MCF 10A (cell line): ENCODE results near the gene AFP. TPM values are rescaled to one million over a fixed set of nuclear protein-coding genes. Genes with fewer than 3 reads are reported as not detected.
A peak's percentile ranks its signal among the peaks of the same experiment; 100 is the strongest.

ENCODE experiments used
- BruUV-seq: library from RNA; stranded (reverse); fragments of 400-500 nt; replicated peaks from 2 replicates; lab custom pipeline; 2021; lab: Mats Ljungman, UMichigan
- CTCF ChIA-PET: fragments of 300-600 bp; sonication (Branson Sonifier 250); formaldehyde crosslinking; extraction: SDS; loops from one replicate; lab custom pipeline; 2021; ENCODE audit warnings: antibody characterized with exemption, inconsistent platforms; lab: Yijun Ruan, JAX
- POLR2A ChIA-PET: fragments of 300-600, 350-650 bp; sonication (Branson Sonifier 250); formaldehyde crosslinking; extraction: SDS; loops from one replicate; lab custom pipeline; 2020; ENCODE audit warnings: antibody characterized with exemption, inconsistent platforms; lab: Yijun Ruan, JAX
- DNase-seq: peaks from one replicate; pipeline ENCODE4 v3.0.0-alpha.2; 2018; ENCODE audit not compliant: unreplicated experiment
- H3K27ac Mint-ChIP-seq: one replicate; pipeline ENCODE4 v1.8.0; 2022; ENCODE audit warnings: mild to moderate bottlenecking, low read depth, mixed read lengths; ENCODE audit not compliant: unreplicated experiment
- H3K27me3 Mint-ChIP-seq: one replicate; pipeline ENCODE4 v1.8.0; 2022; ENCODE audit warnings: mixed read lengths; ENCODE audit not compliant: insufficient read depth, unreplicated experiment
- H3K36me3 Mint-ChIP-seq: one replicate; pipeline ENCODE4 v1.8.0; 2022; ENCODE audit warnings: mild to moderate bottlenecking, moderate library complexity, mixed read lengths; ENCODE audit not compliant: insufficient read depth, unreplicated experiment
- H3K4me1 Mint-ChIP-seq: one replicate; pipeline ENCODE4 v1.8.0; 2022; ENCODE audit warnings: mixed read lengths; ENCODE audit not compliant: insufficient read depth, unreplicated experiment
- H3K4me3 Mint-ChIP-seq: one replicate; pipeline ENCODE4 v1.8.0; 2022; ENCODE audit warnings: mild to moderate bottlenecking, moderate library complexity, mixed read lengths; ENCODE audit not compliant: unreplicated experiment
- H3K9me3 Mint-ChIP-seq: one replicate; pipeline ENCODE4 v1.8.0; 2022; ENCODE audit warnings: mixed read lengths; ENCODE audit not compliant: unreplicated experiment
- CTCF ChIP-seq: fragments of 200-600 bp; IDR thresholded peaks from one replicate; pipeline ENCODE4 v1.8.0; 2022; ENCODE audit warnings: antibody characterized with exemption, mild to moderate bottlenecking; ENCODE audit not compliant: unreplicated experiment
- intact Hi-C: fragments of 100-400 bp; cut with micrococcal nuclease; formaldehyde crosslinking; loops from 2 replicates; pipeline ENCODE4 v1.14.1; 2022
- total RNA-seq: library from RNA; stranded (reverse); gene quantifications from 2 replicates; pipeline ENCODE4 v1.2.3, GENCODE V29; 2022

The AFP gene
- total RNA-seq, 1 experiment from 2014 or later, result not detected

GRCh38 chr4:73499996-73500765 is 64.2 kb downstream of the AFP start:
- Mint-ChIP-seq H3K27me3 (no peaks in the 10 kb centered on the region), H3K27ac (peak overlapping the region; percentile 83), H3K4me3 (peak overlapping the region; percentile 43), H3K36me3 (no peaks in the 10 kb centered on the region), H3K4me1 (peaks cover 6% of the 10 kb centered on the region), H3K9me3 (no peaks in the 10 kb centered on the region)
- ChIA-PET CTCF (interaction anchor here (1.0 to 1.3 kb wide), 2 partner anchors 42 to 54 kb away, joined by 3 to 4 read pairs; no protein-coding TSS in a partner anchor), POLR2A (no interaction called here)
- no peak for TF ChIP-seq CTCF
- BruUV-seq, result no TSS peak
- DNase-seq, result no peak
- intact Hi-C loops, result no loop called here

GRCh38 chr4:73501664-73502265 is 65.7 kb downstream of the AFP start:
- no peak overlapping the region for H3K4me3 Mint-ChIP-seq
- no peak overlapping the region for H3K27ac Mint-ChIP-seq
- no peaks in the 10 kb centered on the region for H3K27me3 Mint-ChIP-seq
- peaks cover 6% of the 10 kb centered on the region for H3K4me1 Mint-ChIP-seq
- no peak for DNase-seq
- ChIA-PET POLR2A (interaction anchor here (1.0 kb wide), 1 partner anchor 245 kb away, joined by 3 read pairs; no protein-coding TSS in a partner anchor), CTCF (interaction anchor here (1.0 kb wide), 1 partner anchor 56 kb away, joined by 4 read pairs; no protein-coding TSS in a partner anchor)
- no peaks in the 10 kb centered on the region for H3K9me3 Mint-ChIP-seq
- intact Hi-C loops, result no loop called here
- no TSS peak for BruUV-seq
- no peak for TF ChIP-seq CTCF
- no peaks in the 10 kb centered on the region for H3K36me3 Mint-ChIP-seq

- Mint-ChIP-seq H3K9me3 (no peaks in the 10 kb centered on the region), H3K27me3 (no peaks in the 10 kb centered on the region), H3K36me3 (no peaks in the 10 kb centered on the region), H3K27ac (no peak overlapping the region), H3K4me3 (no peak overlapping the region), H3K4me1 (peaks cover under 1% of the 10 kb centered on the region)
- POLR2A ChIA-PET, result no interaction called here
- DNase-seq, result no peak
- TF ChIP-seq CTCF, result no peak
- intact Hi-C loops, result no loop called here
- BruUV-seq, result no TSS peak
- CTCF ChIA-PET, result no interaction called here
These were observed 69.5 kb downstream of the AFP start for GRCh38 chr4:73505567-73505966.

Other genes with a start within 250 kb of the AFP start
- gene ANKRD17, start 177.4 kb upstream of the AFP start, total RNA-seq, result 62.8 and 65.7 TPM in 2 replicates
- 0.15 TPM in 1 of 2 replicates, not detected in the other for gene ALB, start 31.9 kb upstream of the AFP start, total RNA-seq
- not detected in 2 replicates for gene AFM, start 45.5 kb downstream of the AFP start, total RNA-seq
- 1.6 and 2.4 TPM in 2 replicates for gene RASSF6, start 184.2 kb downstream of the AFP start, total RNA-seq